NB4 (cell line): ENCODE data around the gene MAP3K21.

Experiments
- MYC ChIP-seq: IDR thresholded peaks from 2 replicates; pipeline ENCODE4 v1.6.1; 2011; ENCODE audit warnings: low read depth, low read length
- POLR2A ChIP-seq: IDR thresholded peaks from 2 replicates; pipeline ENCODE4 v1.6.1; 2011; ENCODE audit warnings: mild to moderate bottlenecking; ENCODE audit not compliant: insufficient read length; ENCODE audit errors: extremely low read depth
- TF ChIP-seq, protein P1 (sequence below): IDR thresholded peaks from one replicate; pipeline ENCODE4 v1.5.1; 2012; ENCODE audit warnings: low read depth, low read length
- TF ChIP-seq, protein P2 (sequence below): IDR thresholded peaks from 2 replicates; pipeline ENCODE4 v1.6.1; 2011; ENCODE audit warnings: low read depth, low read length

DNA sequence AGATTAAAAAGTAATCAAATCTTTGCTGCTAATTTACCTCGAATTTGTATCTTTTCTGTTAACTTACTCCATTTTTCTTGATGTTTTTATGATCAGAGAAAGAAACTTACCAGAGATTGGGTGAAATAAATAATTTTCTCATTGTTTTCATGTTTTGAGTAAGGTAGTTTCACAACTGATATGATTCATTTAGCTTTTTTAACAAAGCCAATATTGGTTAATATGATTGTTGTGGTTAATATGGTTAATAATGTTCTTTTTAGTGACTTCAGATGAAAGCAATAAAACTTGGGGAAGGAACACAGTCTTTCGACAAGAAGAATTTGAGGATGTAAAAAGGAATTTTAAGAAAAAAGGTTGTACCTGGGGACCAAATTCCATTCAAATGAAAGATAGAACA, 48.1 kb downstream of the MAP3K21 start:
- TF ChIP-seq MYC (no peak), POLR2A (no peak)
- TF ChIP-seq, protein P1, sequence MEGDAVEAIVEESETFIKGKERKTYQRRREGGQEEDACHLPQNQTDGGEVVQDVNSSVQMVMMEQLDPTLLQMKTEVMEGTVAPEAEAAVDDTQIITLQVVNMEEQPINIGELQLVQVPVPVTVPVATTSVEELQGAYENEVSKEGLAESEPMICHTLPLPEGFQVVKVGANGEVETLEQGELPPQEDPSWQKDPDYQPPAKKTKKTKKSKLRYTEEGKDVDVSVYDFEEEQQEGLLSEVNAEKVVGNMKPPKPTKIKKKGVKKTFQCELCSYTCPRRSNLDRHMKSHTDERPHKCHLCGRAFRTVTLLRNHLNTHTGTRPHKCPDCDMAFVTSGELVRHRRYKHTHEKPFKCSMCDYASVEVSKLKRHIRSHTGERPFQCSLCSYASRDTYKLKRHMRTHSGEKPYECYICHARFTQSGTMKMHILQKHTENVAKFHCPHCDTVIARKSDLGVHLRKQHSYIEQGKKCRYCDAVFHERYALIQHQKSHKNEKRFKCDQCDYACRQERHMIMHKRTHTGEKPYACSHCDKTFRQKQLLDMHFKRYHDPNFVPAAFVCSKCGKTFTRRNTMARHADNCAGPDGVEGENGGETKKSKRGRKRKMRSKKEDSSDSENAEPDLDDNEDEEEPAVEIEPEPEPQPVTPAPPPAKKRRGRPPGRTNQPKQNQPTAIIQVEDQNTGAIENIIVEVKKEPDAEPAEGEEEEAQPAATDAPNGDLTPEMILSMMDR = no peak
- TF ChIP-seq, protein P2, sequence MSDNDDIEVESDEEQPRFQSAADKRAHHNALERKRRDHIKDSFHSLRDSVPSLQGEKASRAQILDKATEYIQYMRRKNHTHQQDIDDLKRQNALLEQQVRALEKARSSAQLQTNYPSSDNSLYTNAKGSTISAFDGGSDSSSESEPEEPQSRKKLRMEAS = no peak
